GM06990 (cell line): ENCODE data around the gene VWC2.
"Not testable (repeated sequence)": the region's sequence is repeated elsewhere in the genome, so short reads cannot be mapped to it uniquely, and the experiment has no call there.

Source experiments
- DNase-seq: peaks from one replicate; pipeline ENCODE4 v3.0.0-alpha.2; 2011; ENCODE audit not compliant: insufficient read length; ENCODE audit errors: extremely low read depth
- H3K27me3 ChIP-seq: replicated peaks from 2 replicates; pipeline ENCODE4 v1.6.0; 2011; ENCODE audit warnings: low read length; ENCODE audit not compliant: control insufficient read depth, insufficient read depth
- H3K36me3 ChIP-seq: 2 replicates; pipeline ENCODE4 v1.5.1; 2011; ENCODE audit warnings: low read length; ENCODE audit not compliant: control insufficient read depth, insufficient read depth
- H3K4me3 ChIP-seq: replicated peaks from 2 replicates; pipeline ENCODE4 v1.5.1; 2011; ENCODE audit warnings: low read depth, mild to moderate bottlenecking, control low read depth, low read length
- TF ChIP-seq, protein P1 (sequence below): IDR thresholded peaks from 2 replicates; pipeline ENCODE4 v1.5.1; 2011; ENCODE audit warnings: low read length, control low read depth, mild to moderate bottlenecking, inconsistent platforms; ENCODE audit not compliant: insufficient read depth, poor library complexity, severe bottlenecking

The VWC2 gene

DNA sequence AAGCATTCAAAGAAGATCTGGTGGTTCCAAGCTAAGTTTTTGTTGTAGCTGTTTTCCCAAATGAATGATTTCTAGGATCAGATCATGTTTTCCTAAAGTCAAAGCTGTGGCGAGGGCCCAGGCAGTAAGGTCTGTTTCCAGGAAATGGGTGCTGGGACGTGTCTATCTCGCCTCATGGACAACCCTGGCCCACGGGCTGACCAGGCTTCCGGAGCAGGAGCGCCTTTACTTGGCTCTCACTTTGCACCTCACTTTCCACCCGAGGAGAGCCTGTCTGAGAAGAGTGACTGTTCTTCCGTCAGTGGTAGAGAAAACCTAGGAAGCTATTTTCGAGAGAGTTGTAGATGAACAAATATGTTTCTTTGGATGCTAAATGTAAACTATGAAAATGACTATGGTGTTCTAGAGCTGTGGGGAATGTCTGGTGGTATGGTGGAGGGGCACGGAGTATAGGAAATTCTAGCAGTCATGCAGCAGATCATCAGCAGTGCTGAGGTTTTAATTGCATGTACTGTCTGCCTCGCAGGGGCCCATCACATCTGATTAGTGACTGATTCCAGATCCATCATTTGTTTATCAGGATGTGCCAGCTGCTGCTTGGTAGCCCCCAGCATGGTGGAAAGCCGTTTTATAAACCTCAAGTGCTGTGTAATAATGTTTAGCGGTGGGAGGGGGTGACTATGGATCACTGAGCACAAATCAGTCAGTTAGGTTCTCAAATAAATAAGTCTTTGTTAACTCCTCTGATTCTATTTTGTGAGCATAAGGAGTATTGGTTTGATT, 66.6 kb downstream of the VWC2 start:
- H3K27me3 ChIP-seq, result no peaks in the 10 kb centered on the region; the same call in 1 of the 2 replicates

DNA sequence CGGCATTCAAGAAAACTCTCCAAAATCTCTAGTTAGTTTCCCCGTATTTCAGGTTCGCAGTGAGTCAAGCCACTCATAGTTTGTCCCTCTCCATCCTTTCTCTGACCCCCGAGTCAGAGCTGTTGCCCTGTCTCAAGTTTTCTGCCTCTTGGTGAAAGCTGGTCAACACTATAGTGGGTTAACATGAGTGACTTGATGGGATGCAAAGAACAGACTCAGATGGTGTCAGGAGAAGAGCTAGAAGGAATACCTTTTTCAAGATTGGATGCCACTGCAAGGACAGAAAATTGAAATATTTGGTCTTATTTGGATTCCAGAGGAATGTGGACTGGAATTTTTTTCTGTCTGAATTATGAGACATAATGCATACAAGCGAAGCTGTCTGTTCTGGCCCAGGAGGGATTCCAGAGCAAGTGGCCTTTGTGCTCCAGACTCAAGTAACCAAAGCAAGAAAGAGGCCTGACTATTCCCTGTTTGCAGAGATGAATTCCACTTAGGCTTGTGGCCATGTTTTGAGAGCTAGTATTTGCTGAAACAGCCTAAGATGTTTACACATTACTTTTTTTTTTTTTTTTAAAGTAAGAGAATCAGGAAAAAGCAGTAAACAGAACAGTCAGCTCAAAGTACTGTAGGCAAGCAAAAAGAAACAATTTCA, 67.4 kb downstream of the VWC2 start:
- Histone ChIP-seq H3K27me3 (no peaks in the 10 kb centered on the region; the same call in 1 of the 2 replicates), H3K4me3 (no peak overlapping the region), H3K36me3 (no peaks in the 10 kb centered on the region)
- no peak for DNase-seq
- TF ChIP-seq, protein P1, sequence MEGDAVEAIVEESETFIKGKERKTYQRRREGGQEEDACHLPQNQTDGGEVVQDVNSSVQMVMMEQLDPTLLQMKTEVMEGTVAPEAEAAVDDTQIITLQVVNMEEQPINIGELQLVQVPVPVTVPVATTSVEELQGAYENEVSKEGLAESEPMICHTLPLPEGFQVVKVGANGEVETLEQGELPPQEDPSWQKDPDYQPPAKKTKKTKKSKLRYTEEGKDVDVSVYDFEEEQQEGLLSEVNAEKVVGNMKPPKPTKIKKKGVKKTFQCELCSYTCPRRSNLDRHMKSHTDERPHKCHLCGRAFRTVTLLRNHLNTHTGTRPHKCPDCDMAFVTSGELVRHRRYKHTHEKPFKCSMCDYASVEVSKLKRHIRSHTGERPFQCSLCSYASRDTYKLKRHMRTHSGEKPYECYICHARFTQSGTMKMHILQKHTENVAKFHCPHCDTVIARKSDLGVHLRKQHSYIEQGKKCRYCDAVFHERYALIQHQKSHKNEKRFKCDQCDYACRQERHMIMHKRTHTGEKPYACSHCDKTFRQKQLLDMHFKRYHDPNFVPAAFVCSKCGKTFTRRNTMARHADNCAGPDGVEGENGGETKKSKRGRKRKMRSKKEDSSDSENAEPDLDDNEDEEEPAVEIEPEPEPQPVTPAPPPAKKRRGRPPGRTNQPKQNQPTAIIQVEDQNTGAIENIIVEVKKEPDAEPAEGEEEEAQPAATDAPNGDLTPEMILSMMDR, result no peak

More for the DNA sequence above, 66.6 kb downstream of the VWC2 start:
- TF ChIP-seq, protein P1, result no peak
- Histone ChIP-seq H3K36me3 (no peaks in the 10 kb centered on the region), H3K4me3 (no peak overlapping the region)
- no peak for DNase-seq

DNA sequence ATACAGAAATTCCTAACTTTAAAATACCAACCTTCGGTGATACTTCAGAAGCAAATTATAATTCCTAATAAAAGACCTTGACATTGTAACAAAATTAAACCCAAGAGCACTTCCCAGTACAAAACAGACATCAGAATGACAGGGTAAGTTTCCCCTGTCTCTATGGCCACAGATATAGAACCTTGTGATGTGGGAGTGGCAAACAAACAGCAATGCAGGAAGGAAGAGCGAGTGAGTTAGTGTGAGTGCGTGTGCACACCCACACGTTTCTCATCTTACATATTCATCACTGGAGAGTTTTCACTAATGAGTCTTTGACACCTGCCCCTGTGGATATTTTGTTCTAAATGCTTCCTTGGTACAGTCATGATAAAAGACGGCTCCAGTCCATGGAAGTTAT, 72.2 kb downstream of the VWC2 start:
- Histone ChIP-seq H3K36me3 (no peaks in the 10 kb centered on the region), H3K27me3 (no peaks in the 10 kb centered on the region; the same call in none of the 2 replicates), H3K4me3 (no peak overlapping the region)
- DNase-seq, result no peak
- TF ChIP-seq, protein P1, result no peak

DNA sequence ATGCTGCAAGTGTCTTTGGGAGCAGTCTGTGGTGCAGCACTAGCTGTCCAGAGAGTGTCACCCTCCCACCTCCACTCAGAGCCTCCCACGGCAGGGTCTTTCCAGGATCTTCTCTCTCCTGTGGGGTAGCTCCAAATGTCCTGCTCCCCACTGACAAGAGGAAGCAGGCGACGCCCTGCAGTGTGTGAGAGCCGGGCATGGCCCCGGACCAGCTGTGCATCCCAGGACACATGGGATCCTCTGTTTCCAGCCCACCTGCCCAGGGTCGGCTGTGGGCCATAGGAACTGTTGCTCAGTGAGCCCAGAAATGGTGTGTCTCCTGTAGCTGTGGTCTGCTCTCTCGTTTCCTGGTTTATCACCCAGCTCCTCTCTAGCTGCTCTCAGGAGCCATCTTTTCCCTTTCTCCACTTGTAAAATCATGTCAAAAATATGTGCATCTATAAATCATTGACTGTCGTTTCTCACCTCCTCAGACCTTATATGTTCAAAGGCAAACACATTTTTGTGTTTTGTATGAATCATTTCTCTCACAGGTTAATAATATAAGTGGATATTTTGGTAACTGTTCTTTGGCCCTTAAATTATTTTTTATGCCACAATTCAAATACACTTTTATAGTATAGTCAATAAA, 74.9 kb downstream of the VWC2 start:
- no peak for DNase-seq
- Histone ChIP-seq H3K36me3 (no peaks in the 10 kb centered on the region), H3K4me3 (no peak overlapping the region), H3K27me3 (no peaks in the 10 kb centered on the region; the same call in none of the 2 replicates)
- TF ChIP-seq, protein P1, result no peak

DNA sequence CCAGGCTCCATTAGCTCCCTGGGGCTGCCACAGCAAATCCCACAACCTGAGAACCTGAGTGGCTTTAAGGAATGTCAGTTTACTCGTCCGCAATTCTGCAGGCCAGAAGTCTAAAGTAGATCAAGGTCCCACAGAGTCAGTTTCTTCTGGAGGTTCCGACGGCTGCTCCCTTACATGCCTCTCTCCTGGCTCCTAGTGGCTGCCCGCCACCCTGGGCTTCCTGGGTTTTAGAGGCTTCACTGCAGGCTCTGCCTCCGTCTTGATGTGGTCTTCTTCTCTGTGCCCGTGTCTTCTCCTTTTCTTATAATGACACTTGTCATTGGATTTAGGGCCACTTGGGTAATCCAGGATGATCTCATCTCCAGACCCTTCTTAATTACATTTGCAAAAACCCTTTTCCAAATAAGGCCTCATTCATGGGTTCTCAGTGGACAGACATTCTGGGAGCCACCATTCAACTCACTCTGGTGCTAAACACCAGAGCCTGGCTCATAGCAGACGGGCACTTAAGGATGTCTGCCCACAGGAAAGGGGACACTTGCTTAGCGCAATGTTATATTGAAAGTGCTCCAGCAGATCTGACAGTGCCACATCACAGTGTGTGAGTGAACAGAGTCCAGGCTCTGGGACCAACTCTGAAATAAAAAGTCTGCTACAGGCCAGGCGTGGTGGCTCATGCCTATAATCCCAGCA, 77.6 kb downstream of the VWC2 start:
- H3K36me3 ChIP-seq, result no peaks in the 10 kb centered on the region
- H3K4me3 ChIP-seq, result no peak overlapping the region
- DNase-seq, result no peak
- H3K27me3 ChIP-seq, result no peaks in the 10 kb centered on the region; the same call in none of the 2 replicates
- TF ChIP-seq, protein P1, result no peak

DNA sequence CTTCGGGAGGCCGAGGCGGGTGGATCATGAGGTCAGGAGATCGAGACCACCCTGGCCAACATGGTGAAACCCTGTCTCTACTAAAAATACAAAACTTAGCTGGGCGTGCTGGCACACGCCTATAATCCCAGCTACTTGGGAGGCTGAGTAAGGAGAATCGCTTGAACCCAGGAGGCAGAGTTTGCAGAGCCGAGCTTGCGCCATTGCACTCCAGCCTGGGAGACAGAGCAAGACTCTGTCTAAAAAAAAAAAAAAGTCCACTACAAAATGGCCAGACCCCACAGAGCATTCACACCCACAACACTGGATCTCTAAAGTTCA, 78.1 kb downstream of the VWC2 start:
- not testable (repeated sequence) for DNase-seq, H3K4me3 ChIP-seq, H3K27me3 ChIP-seq, H3K36me3 ChIP-seq
